ENCODE results near the gene NPIPB2.
"Not testable (repeated sequence)": the region's sequence is repeated elsewhere in the genome, so short reads cannot be mapped to it uniquely, and the experiment has no call there.

The NPIPB2 gene

GRCh38 chr16:11957591-11958395, 15.9 kb upstream of the NPIPB2 start:
- DNase-seq, result no peak

- DNase-seq, result no peak
Observed at GRCh38 chr16:11956558-11956957, 14.7 kb upstream of the NPIPB2 start.

GRCh38 chr16:11955713-11956123, 13.9 kb upstream of the NPIPB2 start:
- no peak for DNase-seq

GRCh38 chr16:11953576-11953975, 11.7 kb upstream of the NPIPB2 start:
- DNase-seq, result not testable (repeated sequence)

GRCh38 chr16:11950388-11950787, 8.5 kb upstream of the NPIPB2 start:
- no peak for DNase-seq

GRCh38 chr16:11949527-11949926, 7.7 kb upstream of the NPIPB2 start:
- peak in 2 of 6 experiments; percentile 25 to 31 for DNase-seq

GRCh38 chr16:11948819-11949218, 7.0 kb upstream of the NPIPB2 start:
- no peak for DNase-seq

GRCh38 chr16:11946433-11946832, 4.6 kb upstream of the NPIPB2 start:
- DNase-seq, result no peak

GRCh38 chr16:11927350-11927749, 14.5 kb downstream of the NPIPB2 start:
- DNase-seq, result not testable (repeated sequence)

GRCh38 chr16:11924046-11924445, 17.8 kb downstream of the NPIPB2 start:
- not testable (repeated sequence) for DNase-seq

GRCh38 chr16:11916524-11917285, 25.1 kb downstream of the NPIPB2 start:
- DNase-seq, result no peak

- DNase-seq, result peak; percentile 97 to 99 (median 98)
Observed at GRCh38 chr16:11915644-11916523, 26.0 kb downstream of the NPIPB2 start, which contains the start of gene GSPT1. GSPT1 (minus strand) TSS chr16:11915956; CDS start chr16:11915720, 236 bp downstream.

- DNase-seq, result peak in 2 of 6 experiments; percentile 49
Observed at GRCh38 chr16:11915114-11915643, 26.7 kb downstream of the NPIPB2 start.

GRCh38 chr16:11914210-11915113, 27.4 kb downstream of the NPIPB2 start:
- DNase-seq, result peak in 4 of 6 experiments; percentile 30 to 71 (median 61)

- peak; percentile 14 to 71 (median 54) for DNase-seq
Observed at GRCh38 chr16:11913425-11914079, 28.3 kb downstream of the NPIPB2 start.

- no peak for DNase-seq
Observed at GRCh38 chr16:11909653-11910545, 31.9 kb downstream of the NPIPB2 start.

- DNase-seq, result no peak
Observed at GRCh38 chr16:11907160-11907970, 34.5 kb downstream of the NPIPB2 start.

- no peak for DNase-seq
Observed at GRCh38 chr16:11903906-11904305, 37.9 kb downstream of the NPIPB2 start.

GRCh38 chr16:11901091-11901490, 40.8 kb downstream of the NPIPB2 start:
- no peak for DNase-seq

Measured in stimulated activated naive CD4-positive, alpha-beta T cell (primary cell).